Measurements from ENCODE around the gene NDUFB11. TPM values are rescaled to one million over a fixed set of nuclear protein-coding genes. Genes with fewer than 3 reads are reported as not detected.

Gene NDUFB11
- total RNA-seq: 82.8 TPM

DNA sequence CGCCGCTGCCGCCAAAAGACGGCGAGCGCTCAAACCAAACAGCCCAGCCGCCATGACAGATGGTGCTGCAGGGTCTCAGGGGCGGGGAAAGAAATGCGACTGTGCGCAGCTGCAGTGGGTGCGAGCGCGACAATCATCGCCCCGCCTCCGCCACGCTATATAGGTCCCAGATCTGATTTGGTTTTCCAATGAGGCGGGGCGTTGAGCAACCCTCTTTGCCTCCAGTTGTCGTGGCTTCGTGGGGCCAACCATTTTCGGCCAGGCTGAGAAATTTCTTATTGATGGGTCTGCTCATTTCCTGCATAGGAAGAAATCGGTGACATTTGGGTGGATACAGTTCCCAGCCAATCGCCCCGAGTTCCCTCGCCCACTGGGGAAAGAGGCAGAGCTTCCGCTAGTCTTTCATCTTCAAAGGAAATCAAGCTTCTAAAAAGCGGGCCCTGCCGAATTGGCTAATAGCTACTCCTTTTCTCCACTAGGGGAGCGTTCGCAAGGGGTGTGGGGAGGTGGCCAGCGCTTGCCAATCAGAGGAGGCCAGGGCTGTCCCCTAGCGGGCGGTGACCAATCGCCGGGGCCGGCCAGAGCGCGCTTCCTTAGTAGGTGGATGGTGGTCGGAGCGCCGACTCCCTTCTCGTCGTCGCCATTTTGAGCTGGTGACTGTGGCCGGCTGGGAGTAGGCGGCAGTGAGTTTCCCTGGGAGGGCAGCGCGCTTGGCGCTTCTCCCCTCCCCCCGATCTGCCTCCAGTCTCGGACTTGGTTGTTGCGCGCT, at the start of gene NDUFB11, which contains the start of gene RBM10:
NDUFB11 (minus strand) TSS at position 77 of the 769 bp plus-strand sequence; CDS start at position 54, 23 bp downstream.
RBM10 (plus strand) TSS at position 596 of the 769 bp plus-strand sequence. CDS start 2,261 bp downstream, outside the sequence.
- DNase-seq: peak; percentile 96

DNA sequence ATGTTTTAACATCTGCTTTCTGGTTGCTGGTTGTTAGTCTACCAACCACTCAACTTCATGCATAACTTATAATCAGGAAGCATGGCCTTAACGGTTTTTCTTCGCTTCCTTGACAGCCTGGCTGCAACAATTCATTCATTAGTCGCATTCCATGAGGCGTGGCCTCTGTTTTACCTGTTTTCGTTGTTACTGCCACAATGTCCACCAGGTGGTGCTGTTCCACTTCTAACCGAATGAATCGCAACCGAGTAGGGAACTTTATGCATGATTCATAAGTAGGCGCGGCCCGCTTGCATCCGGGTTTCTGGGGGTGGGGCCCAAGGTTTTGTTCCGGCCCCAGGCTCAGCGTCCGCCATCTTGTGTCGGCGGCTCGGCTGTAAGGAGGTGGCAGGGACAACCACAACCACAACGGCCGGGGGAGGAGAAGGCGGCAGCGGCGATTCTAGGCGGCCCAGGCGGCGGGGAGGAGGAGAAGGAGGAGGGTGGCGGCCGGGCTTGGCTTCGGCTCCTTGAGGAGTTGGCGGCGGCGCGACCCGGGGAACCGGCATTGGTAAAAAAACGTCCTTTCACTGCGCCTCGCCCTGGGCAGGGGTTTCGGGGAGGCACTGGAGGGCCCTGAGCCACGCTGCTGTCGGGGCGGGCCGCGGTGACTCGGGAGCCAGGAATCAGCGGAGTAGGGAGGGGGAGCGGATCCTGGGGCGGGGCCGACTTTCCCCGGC, 49.1 kb upstream of the NDUFB11 start, which contains the start of gene UBA1:
UBA1 (plus strand) TSS at position 355 of the 719 bp plus-strand sequence. CDS start 4,974 bp downstream, outside the sequence.
- peak; percentile 96 for DNase-seq

DNA sequence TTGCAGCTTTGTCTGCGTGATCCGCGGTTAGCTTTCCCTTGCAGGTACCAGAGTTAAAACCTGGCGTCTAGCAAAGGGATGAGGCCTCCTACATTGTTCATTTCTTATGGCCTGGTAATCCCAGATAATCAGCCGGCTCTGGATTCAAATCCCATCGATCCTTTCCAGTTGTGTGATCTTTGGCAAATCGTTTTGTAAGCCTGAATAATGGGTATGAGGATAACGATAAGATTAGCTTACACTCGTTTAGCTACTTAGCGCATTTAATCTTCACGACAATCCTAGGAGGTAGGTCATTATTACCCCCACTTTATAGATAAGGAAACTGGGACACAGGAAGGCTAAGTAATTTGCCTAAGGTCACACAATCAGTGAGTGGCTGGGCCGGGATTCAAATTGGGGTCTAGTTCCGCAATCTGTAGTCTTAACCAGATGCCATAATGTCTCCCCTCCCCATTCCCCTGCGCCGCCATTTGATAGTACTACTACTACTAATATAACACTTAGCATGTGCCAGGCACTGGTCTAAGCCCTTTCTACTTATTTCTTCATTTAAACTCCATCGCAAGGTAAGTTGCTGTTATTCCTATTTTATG, 47.4 kb upstream of the NDUFB11 start:
- DNase-seq: no peak

DNA sequence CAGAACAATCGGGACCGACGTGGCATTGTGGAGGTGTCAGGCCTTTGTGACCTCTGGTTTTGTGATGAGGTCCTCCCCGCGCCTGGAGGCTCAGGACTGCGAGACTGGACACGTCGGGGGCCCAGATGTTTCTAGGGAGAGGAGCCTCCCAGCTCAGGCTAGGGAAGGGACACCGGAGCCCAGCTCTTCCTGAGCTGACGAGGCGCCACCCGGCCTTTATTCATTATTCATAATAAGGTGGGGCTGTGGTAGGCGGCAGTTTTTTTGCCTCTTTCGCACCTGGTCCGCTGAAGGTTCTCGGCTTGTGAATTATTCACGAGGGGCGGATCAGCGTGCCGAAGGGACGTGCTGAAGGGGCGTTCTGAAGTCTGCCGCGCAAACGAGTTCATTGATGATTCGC, 46.8 kb upstream of the NDUFB11 start:
- DNase-seq: peak; percentile 13

DNA sequence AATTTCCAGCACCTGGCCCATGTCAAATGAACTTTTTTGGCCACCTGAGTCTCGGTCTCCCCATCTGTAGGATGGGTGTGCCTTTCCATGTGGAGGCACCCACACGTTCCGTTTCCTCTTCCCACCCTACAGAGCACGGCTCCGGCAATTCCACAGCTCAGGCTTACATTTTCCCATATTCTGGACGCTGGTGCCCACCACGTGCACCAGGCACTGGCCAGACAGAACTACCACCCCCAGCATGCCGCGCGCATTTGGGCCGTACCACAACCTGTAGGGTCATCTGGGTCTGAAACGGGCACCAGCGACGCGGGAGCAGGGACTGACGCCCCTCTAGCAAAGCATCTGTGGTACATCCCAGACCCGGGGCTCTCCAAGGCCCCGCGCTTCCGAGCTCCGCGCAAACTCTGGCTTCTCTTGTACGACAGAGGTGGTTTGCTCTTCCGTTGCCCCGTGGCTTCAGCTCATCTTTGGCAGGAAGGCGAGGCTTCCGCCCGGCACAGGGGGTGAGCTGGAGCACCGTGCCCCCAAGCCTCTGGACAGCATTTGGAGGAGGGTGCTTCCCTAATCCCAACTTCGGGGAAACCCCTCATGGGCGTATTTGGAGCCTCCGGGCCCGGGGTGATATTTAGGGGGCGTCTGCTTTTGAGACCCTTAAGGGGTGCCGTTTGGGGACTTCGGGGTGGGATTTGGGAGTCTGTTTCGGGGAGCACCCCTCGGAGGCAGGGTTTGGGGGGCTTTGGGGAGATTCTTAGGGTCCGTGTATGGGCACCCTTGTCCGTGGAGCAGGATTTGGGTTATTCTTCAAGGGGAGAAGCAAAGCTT, 46.2 kb upstream of the NDUFB11 start:
- DNase-seq: peak; percentile 94

DNA sequence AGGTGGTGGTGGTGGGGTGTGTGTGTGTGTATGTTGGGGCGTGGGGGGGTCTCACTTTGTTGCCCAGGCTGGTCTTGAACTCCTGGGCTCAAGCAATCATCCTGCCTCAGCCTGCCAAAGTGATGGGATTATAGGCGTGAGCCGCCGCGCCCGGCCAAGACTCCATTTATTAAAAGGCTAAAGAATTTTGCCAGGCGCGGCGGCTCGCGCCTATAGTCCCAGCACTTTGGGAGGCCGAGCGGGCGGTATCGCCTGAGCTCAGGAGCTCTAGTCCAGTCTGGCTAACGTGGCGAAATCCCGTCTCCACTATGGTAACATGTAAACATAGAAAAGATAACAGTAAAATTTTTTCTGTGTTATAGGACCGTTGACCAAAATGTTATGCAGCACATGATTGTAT, 45.4 kb upstream of the NDUFB11 start:
- DNase-seq: no peak

DNA sequence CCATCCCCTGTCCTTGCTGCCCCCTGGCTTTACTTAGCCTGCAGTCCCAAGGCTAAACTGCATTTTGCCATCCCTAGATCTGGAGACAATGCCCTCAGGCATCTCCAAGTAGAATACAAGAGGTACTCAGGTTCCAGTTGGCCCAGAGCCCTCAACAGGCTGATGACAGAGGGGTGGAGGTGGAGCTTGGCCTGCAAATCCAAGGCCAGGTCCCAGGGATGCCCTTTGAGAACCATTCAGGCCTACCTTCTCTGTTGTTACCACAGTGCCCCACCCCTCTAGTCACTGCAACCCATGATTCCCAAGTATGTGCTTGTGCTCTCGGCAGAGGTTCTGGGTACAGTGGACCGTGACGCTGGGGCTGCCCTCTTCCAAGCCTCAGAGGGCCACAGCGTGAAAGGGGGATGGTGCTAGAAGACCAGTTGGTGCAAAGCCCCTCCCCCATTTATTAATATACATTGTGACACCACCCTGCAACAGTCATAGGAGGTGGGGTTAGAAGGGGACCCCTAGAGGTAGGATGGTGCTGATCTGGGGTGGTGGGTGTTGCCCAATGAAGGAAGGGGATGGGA, 42.7 kb upstream of the NDUFB11 start:
- DNase-seq: no peak

DNA sequence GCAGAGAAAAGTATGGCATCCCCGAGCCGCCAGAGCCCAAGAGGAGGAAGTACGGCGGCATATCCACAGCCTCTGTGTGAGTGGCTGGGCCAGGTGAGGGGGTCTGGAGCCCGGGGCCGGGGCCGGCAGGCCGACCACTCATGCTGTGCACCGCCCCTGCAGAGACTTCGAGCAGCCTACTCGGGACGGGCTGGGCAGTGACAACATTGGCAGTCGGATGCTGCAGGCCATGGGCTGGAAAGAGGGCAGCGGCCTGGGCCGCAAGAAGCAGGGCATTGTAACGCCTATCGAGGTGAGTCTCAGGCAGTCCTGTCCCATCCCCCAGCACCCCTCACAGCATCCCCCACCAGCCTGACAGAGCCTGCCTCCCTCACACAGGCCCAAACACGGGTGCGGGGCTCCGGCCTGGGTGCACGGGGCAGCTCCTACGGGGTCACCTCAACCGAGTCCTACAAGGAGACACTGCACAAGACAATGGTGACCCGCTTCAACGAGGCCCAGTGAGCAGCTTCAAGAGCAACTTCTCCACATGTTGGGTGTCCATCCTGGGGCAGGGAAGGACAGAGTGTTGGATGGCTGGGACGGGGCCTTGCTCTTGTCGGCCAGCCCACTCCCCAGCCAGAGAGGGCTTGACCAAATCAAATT, 41.7 kb upstream of the NDUFB11 start:
- DNase-seq: no peak

DNA sequence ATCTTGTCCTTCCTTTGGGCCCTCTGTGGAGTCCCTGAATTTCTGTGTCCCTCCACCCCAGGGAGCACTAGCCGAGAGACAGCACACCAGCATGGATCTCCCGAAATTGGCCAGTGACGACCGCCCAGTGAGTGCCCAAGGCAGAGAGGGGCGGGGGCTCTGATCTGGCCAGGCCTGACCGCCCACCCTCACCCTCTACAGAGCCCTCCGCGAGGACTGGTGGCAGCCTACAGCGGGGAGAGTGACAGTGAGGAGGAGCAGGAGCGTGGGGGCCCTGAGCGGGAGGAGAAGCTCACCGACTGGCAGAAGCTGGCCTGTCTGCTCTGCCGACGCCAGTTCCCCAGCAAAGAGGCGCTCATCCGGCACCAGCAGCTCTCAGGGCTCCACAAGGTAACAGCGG, 40.7 kb upstream of the NDUFB11 start:
- DNase-seq: no peak

DNA sequence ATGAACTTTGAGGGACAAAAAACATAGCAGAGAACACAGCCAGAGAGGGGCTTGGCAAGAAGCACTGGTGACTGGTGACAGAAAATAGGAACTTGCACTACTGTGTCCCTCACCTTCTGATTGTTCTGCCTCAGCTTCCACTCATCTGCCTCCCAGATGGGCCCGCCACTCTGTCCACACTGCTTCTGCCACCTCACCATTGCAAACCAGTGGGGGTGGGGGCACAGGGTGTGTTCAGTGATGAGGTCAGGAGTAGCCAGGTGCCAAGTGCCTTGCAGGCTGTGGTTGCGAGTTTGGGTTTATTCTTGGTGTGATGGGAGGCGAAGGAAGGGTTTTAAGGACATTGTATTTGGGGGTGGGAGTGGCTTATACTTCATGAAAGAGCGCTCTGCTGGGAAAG, 40.0 kb upstream of the NDUFB11 start:
- DNase-seq: no peak

DNA sequence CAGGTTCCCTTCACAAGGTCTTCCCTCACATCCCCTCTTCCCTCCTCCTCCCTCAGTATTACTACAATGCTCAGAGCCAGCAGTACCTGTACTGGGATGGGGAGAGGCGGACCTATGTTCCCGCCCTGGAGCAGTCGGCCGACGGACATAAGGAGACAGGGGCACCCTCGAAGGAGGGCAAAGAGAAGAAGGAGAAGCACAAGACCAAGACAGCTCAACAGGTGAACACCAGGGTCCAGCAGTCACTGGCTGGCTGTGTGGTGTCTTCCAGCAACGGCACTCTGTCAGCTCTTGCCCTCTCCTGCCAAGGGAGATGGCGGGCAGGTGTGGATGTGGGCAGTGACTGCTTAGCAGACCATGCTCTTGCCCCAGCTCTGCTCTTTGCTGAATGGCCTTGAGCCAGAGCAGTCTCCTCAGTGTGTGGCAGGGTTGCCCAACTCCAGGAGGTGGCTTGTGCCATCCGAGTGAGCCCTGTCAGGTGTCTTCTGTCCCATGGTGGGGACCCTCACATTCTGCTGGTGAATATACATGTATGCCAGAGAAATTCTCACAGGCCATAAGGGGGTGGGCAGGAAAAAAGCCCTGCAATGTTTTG, 37.7 kb upstream of the NDUFB11 start:
- no peak for DNase-seq

DNA sequence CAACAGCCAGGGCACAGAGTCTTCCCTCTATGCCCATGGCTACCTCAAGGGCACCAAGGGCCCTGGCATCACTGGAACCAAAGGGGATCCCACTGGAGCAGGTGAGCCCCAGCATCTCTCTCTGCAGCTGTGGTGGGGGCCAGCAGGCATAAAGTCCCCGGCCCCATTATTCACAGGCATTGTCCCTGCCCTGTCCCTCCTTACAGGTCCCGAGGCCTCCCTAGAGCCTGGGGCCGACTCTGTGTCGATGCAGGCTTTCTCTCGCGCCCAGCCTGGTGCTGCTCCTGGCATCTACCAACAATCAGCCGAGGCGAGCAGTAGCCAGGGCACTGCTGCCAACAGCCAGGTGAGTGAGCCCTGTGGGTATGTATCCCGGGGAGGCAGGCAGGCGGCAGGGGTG, 36.8 kb upstream of the NDUFB11 start:
- DNase-seq: no peak

DNA sequence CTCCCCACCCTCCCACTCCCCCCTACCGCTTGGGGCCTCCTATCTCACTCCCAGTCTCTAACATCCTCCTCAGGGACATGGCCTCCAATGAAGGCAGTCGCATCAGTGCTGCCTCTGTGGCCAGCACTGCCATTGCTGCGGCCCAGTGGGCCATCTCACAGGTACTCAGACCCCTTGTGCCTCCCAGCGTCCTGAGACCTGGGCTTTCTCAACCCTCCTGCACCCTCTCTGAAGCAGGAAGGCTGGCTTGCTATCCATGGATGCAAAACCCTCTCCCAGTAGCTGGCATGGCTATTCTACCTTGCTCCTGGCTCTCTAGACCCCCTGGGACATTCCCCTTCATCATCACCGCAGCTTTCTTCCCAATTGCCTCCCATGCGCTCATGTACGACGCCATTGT, 35.8 kb upstream of the NDUFB11 start:
- DNase-seq: no peak

DNA sequence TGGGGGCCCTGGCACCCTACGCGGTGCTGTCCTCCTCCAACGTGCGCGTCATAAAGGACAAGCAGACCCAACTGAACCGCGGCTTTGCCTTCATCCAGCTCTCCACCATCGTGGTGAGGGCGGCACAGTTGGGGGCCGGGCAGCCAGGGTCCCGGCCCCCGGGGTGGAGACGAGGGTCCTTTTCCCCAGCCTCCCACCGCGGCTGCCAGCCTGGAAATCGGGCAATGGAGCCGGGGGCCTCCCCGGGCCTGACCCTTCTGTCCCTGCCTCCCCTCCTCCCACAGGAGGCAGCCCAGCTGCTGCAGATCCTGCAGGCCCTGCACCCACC, 35.4 kb upstream of the NDUFB11 start:
- DNase-seq: no peak

DNA sequence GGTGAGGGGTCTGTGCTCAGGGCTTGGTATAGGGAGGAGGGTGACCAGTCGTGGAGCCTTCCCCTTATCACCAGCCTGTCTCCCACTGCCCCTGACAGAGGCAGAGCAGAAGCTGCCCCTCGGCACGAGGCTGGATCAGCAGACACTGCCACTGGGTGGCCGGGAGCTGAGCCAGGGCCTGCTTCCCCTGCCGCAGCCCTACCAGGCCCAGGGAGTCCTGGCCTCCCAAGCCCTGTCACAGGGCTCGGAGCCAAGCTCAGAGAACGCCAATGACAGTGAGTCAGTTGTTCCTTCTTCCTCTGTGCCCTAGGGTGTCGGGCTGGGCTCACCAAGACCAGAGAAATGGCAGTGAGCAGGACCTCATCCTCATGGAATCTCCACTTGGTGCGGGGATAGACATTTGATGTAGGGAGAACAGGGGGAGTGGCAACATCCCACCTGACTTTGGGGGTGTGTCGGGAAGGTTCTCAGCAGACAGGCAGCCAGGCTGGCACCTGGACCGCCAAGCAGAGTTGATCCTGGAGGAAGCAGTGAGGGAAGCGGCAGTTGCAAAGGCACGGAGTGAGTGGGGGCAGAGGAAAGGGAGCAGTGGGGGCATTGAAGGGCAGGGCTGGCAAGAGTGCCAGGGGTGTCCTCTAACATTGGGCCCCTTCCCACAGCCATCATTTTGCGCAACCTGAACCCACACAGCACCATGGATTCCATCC, 34.9 kb upstream of the NDUFB11 start:
- DNase-seq: no peak

DNA sequence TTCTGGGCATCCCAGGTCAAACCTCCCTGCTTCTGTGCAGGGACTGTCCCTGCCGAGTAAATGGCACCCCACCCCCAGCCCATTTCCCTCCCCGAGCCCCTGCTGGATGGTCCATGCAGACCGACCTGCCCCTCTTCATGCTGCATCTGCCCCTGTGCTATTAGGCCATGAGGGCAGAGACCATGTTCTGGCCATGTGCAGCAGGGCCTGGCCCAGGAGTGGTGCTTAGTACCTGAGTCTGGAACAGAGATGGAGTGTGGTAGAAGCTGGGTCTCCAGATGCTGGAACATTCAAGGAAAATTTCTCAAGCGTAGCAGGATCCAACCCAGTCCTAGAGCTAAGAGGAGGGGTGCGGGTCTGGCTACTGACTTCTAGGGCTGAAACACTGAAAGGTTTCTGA, 33.8 kb upstream of the NDUFB11 start:
- no peak for DNase-seq

DNA sequence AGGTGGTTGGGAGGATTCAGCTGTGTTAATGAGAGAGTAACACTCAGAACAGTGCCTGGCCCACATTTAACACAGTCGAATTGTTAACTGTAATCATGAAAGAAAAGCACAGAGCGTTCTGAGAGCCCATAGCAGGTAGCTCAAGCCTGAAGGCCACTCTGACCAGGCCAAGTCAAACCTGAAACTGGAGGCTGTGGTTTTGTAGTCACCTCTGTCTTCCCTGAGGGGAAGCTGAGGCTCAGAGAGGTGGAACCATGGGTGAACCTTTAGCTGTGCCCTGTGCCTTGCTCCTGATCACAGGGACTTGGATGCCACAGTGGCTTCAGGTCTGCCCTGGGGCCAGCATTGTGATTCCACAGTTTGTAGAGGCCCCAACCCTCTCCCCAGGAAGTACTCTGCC, 32.6 kb upstream of the NDUFB11 start:
- DNase-seq: no peak

DNA sequence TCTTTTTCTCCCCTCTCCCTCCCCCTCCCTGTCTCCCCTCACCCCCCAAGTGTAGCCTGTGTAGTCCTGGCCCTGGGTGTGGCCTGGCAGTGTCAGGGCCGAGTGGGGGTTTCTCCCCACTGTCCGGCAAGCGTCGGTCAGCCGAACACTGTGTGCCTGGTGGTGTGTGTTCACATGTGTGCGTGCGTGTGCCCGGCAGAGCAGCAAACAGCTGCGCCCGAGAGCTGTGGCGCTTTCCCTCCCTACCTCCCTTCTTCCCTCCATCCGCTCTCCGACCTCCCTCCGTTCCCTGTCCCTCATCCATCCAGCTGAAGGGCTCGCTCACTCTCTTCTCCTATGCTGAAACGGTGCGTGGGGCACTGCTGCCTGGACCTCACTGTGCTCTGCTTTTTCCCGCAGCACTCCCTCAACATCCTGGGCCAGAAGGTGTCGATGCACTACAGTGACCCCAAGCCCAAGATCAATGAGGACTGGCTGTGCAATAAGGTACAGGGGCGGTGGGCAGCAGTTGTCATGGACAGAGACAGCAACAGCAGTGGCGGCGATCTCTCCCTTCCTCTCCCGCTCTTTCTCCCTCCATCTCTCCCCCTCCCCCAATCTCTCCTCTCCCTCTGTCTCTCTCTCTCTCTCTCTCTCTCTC, 31.7 kb upstream of the NDUFB11 start:
- DNase-seq: no peak

DNA sequence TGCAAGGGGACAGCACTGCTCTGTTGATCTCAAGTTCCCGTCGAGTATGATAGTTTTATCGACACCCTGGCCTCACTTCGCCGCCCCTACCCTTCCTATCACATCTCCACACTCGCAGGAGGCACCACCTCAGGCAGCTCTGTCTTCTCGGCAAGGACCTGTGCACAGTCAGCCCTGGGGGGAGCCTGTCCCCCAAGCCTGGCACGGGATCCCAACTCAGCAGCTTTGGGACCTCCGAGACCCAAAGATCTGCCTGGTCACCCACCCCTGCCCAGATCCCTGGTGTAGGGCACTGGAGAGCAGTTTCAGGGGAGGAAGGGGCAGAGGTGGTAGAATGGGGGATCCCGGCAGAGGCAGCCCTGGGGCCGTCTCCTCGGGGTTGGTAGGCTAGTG, 31.1 kb upstream of the NDUFB11 start:
- DNase-seq: no peak

Measured in tongue (tissue), 2 donors.